Stimulated activated CD8-positive, alpha-beta memory T cell treated with anti-CD3 and anti-CD28 coated beads, Interleukin-4, amount 100 ng/mL, for 1 hour (primary cell): ENCODE data around the gene GTF2H1.
"Not testable (repeated sequence)": the region's sequence is repeated elsewhere in the genome, so short reads cannot be mapped to it uniquely, and the experiment has no call there.

Source experiments
- DNase-seq, 2 donors: peaks; one replicate each; pipeline ENCODE4 v3.0.0-alpha.2; 2020; ENCODE audit warnings: low read depth in 2 of 2, low spot score in 1 of 2

Gene GTF2H1

GRCh38 chr11:18317551-18317950 is 4.8 kb upstream of the GTF2H1 start:
- DNase-seq, result no peak

- DNase-seq, result no peak
These were observed 2.5 kb upstream of the GTF2H1 start for GRCh38 chr11:18319914-18320313.

GRCh38 chr11:18320617-18321016 is 1.8 kb upstream of the GTF2H1 start:
- DNase-seq, result no peak

- DNase-seq, result no peak
These were observed 794 bp upstream of the GTF2H1 start for GRCh38 chr11:18321578-18321968.

GRCh38 chr11:18322818-18323570 is 627 bp downstream of the GTF2H1 start:
- no peak for DNase-seq

- not testable (repeated sequence) for DNase-seq
These were observed 1.5 kb downstream of the GTF2H1 start for GRCh38 chr11:18323881-18324280.

- no peak for DNase-seq
These were observed 2.0 kb downstream of the GTF2H1 start for GRCh38 chr11:18324381-18324780.

GRCh38 chr11:18329196-18329870 is 7.0 kb downstream of the GTF2H1 start:
- DNase-seq, result no peak

- no peak for DNase-seq
These were observed 8.6 kb downstream of the GTF2H1 start for GRCh38 chr11:18330921-18331320.

GRCh38 chr11:18332302-18332701 is 9.9 kb downstream of the GTF2H1 start:
- DNase-seq, result no peak

GRCh38 chr11:18332891-18333290 is 10.5 kb downstream of the GTF2H1 start:
- DNase-seq, result no peak

- no peak for DNase-seq
These were observed 25.2 kb downstream of the GTF2H1 start for GRCh38 chr11:18347471-18348125.

- DNase-seq, result no peak
These were observed 30.2 kb downstream of the GTF2H1 start for GRCh38 chr11:18352581-18352980.

GRCh38 chr11:18358646-18359045 is 36.3 kb downstream of the GTF2H1 start:
- DNase-seq, result no peak

- no peak for DNase-seq
These were observed 38.8 kb downstream of the GTF2H1 start for GRCh38 chr11:18361154-18361553.

GRCh38 chr11:18364495-18365073 is 42.2 kb downstream of the GTF2H1 start:
- DNase-seq, result no peak

GRCh38 chr11:18365741-18366140 is 43.4 kb downstream of the GTF2H1 start:
- DNase-seq, result no peak

GRCh38 chr11:18366286-18366685 is 43.9 kb downstream of the GTF2H1 start:
- no peak for DNase-seq

GRCh38 chr11:18367431-18367830 is 45.1 kb downstream of the GTF2H1 start:
- no peak for DNase-seq

- DNase-seq, result no peak
These were observed 45.9 kb downstream of the GTF2H1 start for GRCh38 chr11:18368221-18368620.

GRCh38 chr11:18369398-18369797 is 47.0 kb downstream of the GTF2H1 start:
- no peak for DNase-seq

- DNase-seq, result no peak
These were observed 48.9 kb downstream of the GTF2H1 start for GRCh38 chr11:18371279-18371678.
